Natural killer cell (primary cell): ENCODE results near the gene BMP8A. TPM values are rescaled to one million over a fixed set of nuclear protein-coding genes. Genes with fewer than 3 reads are reported as not detected.

ENCODE experiments used
- ATAC-seq, 3 donors: fragments of 150-1000 bp in 2 of 3; fragments of 200-7000 bp in 1 of 3; cut with Tn5 transposase; 1 replicate in 1 of 3; 2 replicates in 2 of 3; pipeline ENCODE4 v1.10.0; 2021; ENCODE audit warnings: mild to moderate bottlenecking in 2 of 3, moderate library complexity in 2 of 3
- DNase-seq, 2 donors: peaks; one replicate each; pipeline versions ENCODE4 v3.0.0 to v3.0.0-alpha.2; 2013 to 2021; ENCODE audit warnings: mixed read lengths in 1 of 2
- H3K27ac ChIP-seq: one replicate; pipeline ENCODE4 v1.5.1; 2013; ENCODE audit warnings: mild to moderate bottlenecking, low read length
- H3K27me3 ChIP-seq: one replicate; pipeline ENCODE4 v1.6.1; 2013; ENCODE audit warnings: low read length; ENCODE audit not compliant: control insufficient read depth, insufficient read depth
- H3K36me3 ChIP-seq: one replicate; pipeline ENCODE4 v1.6.1; 2013; ENCODE audit warnings: low read length; ENCODE audit not compliant: control insufficient read depth, insufficient read depth
- H3K4me1 ChIP-seq: one replicate; pipeline ENCODE4 v1.6.1; 2013; ENCODE audit warnings: low read length; ENCODE audit not compliant: control insufficient read depth, insufficient read depth
- H3K4me3 ChIP-seq: one replicate; pipeline ENCODE4 v1.5.1; 2013; ENCODE audit warnings: low read length
- H3K9me3 ChIP-seq: one replicate; pipeline ENCODE4 v1.6.1; 2013; ENCODE audit warnings: low read length; ENCODE audit not compliant: control insufficient read depth, insufficient read depth
- H3K27ac Mint-ChIP-seq, 2 donors: one replicate each; pipeline ENCODE4 v1.8.0; 2022; ENCODE audit warnings: mild to moderate bottlenecking in 2 of 2, mixed read lengths in 2 of 2, moderate library complexity in 1 of 2
- H3K27me3 Mint-ChIP-seq, 2 donors: one replicate each; pipeline ENCODE4 v1.8.0; 2022; ENCODE audit warnings: low read depth in 2 of 2, mixed read lengths in 2 of 2
- H3K36me3 Mint-ChIP-seq: one replicate; pipeline ENCODE4 v1.8.0; 2022; ENCODE audit warnings: mixed read lengths
- H3K4me1 Mint-ChIP-seq, 2 donors: one replicate each; pipeline ENCODE4 v1.8.0; 2022; ENCODE audit warnings: mixed read lengths in 2 of 2
- H3K4me3 Mint-ChIP-seq: one replicate; pipeline ENCODE4 v1.8.0; 2022; ENCODE audit warnings: mild to moderate bottlenecking, moderate library complexity, mixed read lengths
- H3K9me3 Mint-ChIP-seq, 2 donors: one replicate each; pipeline ENCODE4 v1.8.0; 2022; ENCODE audit warnings: mixed read lengths in 2 of 2
- WGBS: methylation state at CpG from one replicate; pipeline ENCODE4 v1.1.7; 2013; ENCODE audit warnings: missing lambda C conversion rate; ENCODE audit not compliant: insufficient coverage; 5-methylcytosine and 5-hydroxymethylcytosine counted together
- intact Hi-C: fragments of 100-400 bp; cut with micrococcal nuclease; formaldehyde crosslinking; loops from one replicate; pipeline ENCODE4 v1.14.2; 2022
- total RNA-seq, 4 donors: library from RNA; stranded (reverse); fragments of 120-200 nt in 1 of 4; gene quantifications; one replicate each; pipeline versions ENCODE4 v1.2.3 to v1.2.4, GENCODE V29; 2013 to 2022
- TF ChIP-seq, protein P1 (sequence below): fragments of 200-600 bp; IDR thresholded peaks from one replicate; pipeline ENCODE4 v1.8.0; 2022; ENCODE audit warnings: antibody characterized with exemption

Gene BMP8A
- total RNA-seq, 3 donors from 2014 or later (not counting 1 experiment from before 2014, with no cell fraction given): 0.29 to 1.6 (median 0.40) TPM

DNA sequence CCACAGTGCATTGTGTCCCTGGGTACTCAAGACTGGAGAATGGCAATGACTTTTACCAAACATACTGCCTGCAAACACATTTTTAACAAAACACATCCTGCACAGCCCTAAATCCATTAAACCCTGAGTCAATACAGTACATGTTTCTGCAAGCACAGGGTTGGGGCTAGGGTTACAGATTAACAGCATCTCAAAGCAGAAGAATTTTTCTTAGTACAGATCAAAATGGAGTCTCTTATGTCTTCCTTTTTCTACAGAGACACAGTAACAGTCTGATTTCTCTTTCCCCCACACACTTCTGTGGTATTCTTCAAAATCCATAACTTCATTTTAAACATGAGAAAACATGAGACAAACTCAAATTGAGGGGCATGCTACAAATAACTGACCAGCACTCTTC, 13.9 kb downstream of the BMP8A start:
- Histone ChIP-seq H3K27me3 (peaks cover 3% of the 10 kb centered on the region), H3K27ac (no peak overlapping the region), H3K4me1 (peaks cover 21% of the 10 kb centered on the region), H3K9me3 (no peaks in the 10 kb centered on the region), H3K4me3 (no peak overlapping the region), H3K36me3 (no peaks in the 10 kb centered on the region)
- H3K9me3 Mint-ChIP-seq: no peaks in the 10 kb centered on the region
- no peak overlapping the region for H3K27ac Mint-ChIP-seq
- H3K36me3 Mint-ChIP-seq: no peaks in the 10 kb centered on the region
- DNase-seq (no peak), ATAC-seq (no peak)
- TF ChIP-seq, protein P1, sequence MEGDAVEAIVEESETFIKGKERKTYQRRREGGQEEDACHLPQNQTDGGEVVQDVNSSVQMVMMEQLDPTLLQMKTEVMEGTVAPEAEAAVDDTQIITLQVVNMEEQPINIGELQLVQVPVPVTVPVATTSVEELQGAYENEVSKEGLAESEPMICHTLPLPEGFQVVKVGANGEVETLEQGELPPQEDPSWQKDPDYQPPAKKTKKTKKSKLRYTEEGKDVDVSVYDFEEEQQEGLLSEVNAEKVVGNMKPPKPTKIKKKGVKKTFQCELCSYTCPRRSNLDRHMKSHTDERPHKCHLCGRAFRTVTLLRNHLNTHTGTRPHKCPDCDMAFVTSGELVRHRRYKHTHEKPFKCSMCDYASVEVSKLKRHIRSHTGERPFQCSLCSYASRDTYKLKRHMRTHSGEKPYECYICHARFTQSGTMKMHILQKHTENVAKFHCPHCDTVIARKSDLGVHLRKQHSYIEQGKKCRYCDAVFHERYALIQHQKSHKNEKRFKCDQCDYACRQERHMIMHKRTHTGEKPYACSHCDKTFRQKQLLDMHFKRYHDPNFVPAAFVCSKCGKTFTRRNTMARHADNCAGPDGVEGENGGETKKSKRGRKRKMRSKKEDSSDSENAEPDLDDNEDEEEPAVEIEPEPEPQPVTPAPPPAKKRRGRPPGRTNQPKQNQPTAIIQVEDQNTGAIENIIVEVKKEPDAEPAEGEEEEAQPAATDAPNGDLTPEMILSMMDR: no peak
- H3K27me3 Mint-ChIP-seq: peaks cover 0 to 20% of the 10 kb centered on the region in 2 donors
- intact Hi-C loops: no loop called here
- no peak overlapping the region for H3K4me3 Mint-ChIP-seq
- H3K4me1 Mint-ChIP-seq: peaks cover 13 to 14% of the 10 kb centered on the region in 2 donors

- no peaks in the 10 kb centered on the region for H3K36me3 Mint-ChIP-seq
- peaks cover 3% of the 10 kb centered on the region for H3K27me3 ChIP-seq
- no peak overlapping the region for H3K27ac ChIP-seq
- H3K9me3 ChIP-seq: no peaks in the 10 kb centered on the region
- WGBS: 89% methylated on average over 14 of the region's 14 CpGs
- H3K4me3 Mint-ChIP-seq: no peak overlapping the region
- H3K36me3 ChIP-seq: no peaks in the 10 kb centered on the region
- no peaks in the 10 kb centered on the region for H3K9me3 Mint-ChIP-seq
- no peak for DNase-seq
- intact Hi-C loops: no loop called here
- peaks cover 13 to 19% of the 10 kb centered on the region in 2 donors for H3K4me1 Mint-ChIP-seq
- H3K4me1 ChIP-seq: peaks cover 27% of the 10 kb centered on the region
- H3K27ac Mint-ChIP-seq: no peak overlapping the region
- H3K4me3 ChIP-seq: no peak overlapping the region
- no peak for ATAC-seq
- H3K27me3 Mint-ChIP-seq: peaks cover 0 to 20% of the 10 kb centered on the region in 2 donors
- TF ChIP-seq, protein P1: no peak
Measured at GRCh38 chr1:39507230-39507928, 15.9 kb downstream of the BMP8A start.

DNA sequence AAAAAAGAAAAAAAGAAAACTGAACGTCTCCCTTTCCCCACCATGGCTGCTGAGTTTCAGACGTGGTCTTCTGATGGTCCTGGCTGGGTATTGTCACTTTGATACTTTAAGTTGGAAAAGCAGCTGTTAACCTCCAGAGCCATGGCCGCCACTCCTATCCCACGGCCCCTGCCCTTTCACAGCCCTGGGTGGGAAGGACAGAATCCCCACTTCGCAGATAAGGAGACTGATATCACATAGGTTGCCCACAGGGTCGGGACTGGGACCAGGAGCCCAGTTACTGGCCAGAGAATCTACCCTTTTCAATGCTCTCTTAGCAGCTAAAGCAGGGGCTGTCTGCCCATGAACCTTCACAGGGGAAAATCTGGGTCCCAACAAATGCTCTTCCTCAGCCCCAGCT, 16.8 kb downstream of the BMP8A start:
- H3K27me3 Mint-ChIP-seq: peaks cover 0 to 20% of the 10 kb centered on the region in 2 donors
- H3K9me3 ChIP-seq: no peaks in the 10 kb centered on the region
- H3K27ac ChIP-seq: no peak overlapping the region
- DNase-seq (no peak), ATAC-seq (no peak)
- no peaks in the 10 kb centered on the region for H3K9me3 Mint-ChIP-seq
- peaks cover 3% of the 10 kb centered on the region for H3K27me3 ChIP-seq
- no peak overlapping the region for H3K4me3 Mint-ChIP-seq
- TF ChIP-seq, protein P1: no peak
- WGBS: 91% methylated on average over 6 of the region's 6 CpGs
- no peaks in the 10 kb centered on the region for H3K36me3 ChIP-seq
- no peak overlapping the region for H3K27ac Mint-ChIP-seq
- peaks cover 27% of the 10 kb centered on the region for H3K4me1 ChIP-seq
- H3K4me1 Mint-ChIP-seq: peaks cover 13 to 19% of the 10 kb centered on the region in 2 donors
- intact Hi-C loops: no loop called here
- H3K36me3 Mint-ChIP-seq: no peaks in the 10 kb centered on the region
- H3K4me3 ChIP-seq: no peak overlapping the region

GRCh38 chr1:39508857-39509305, 17.4 kb downstream of the BMP8A start:
- WGBS: 44% methylated on average over 11 of the region's 11 CpGs

More at GRCh38 chr1:39508857-39509305, 17.4 kb downstream of the BMP8A start:
- Mint-ChIP-seq H3K4me3 (peak overlapping the region; percentile 87), H3K27me3 (peaks cover 0 to 20% of the 10 kb centered on the region in 2 donors), H3K4me1 (peaks cover 13 to 19% of the 10 kb centered on the region in 2 donors), H3K27ac (no peak overlapping the region), H3K9me3 (no peaks in the 10 kb centered on the region), H3K36me3 (no peaks in the 10 kb centered on the region)
- H3K27me3 ChIP-seq: peaks cover 3% of the 10 kb centered on the region
- DNase-seq: peak in 1 of 2 donors; percentile 21
- no peaks in the 10 kb centered on the region for H3K36me3 ChIP-seq
- H3K27ac ChIP-seq: no peak overlapping the region
- TF ChIP-seq, protein P1: no peak
- intact Hi-C loops: no loop called here
- H3K4me3 ChIP-seq: no peak overlapping the region
- ATAC-seq: peak; percentile 38 to 64 (median 48)
- no peaks in the 10 kb centered on the region for H3K9me3 ChIP-seq
- H3K4me1 ChIP-seq: peaks cover 27% of the 10 kb centered on the region
